ENCODE results near the gene AGO1.

- TF ChIP-seq POLR2A (IDR thresholded peaks at IDR 0.05; ENCODE audit: borderline replicate concordance, extremely low read depth, insufficient read depth, insufficient read length) (no peak), EZH2 (IDR thresholded peaks at IDR 0.05) (no peak), CTCF (IDR thresholded peaks at IDR 0.05 in 2 of 3, conservative IDR thresholded peaks at IDR 0.05 in 1 of 3; ENCODE audit: borderline replicate concordance in 1 of 3, insufficient read depth in 1 of 3, low read depth in 2 of 3, low read length in 2 of 3) (no peak), JUND (IDR thresholded peaks at IDR 0.05) (no peak), EGR1 (IDR thresholded peaks at IDR 0.05; ENCODE audit: low read depth) (no peak), POLR2AphosphoS5 (IDR thresholded peaks at IDR 0.05; ENCODE audit: low read depth, low read length) (no peak), REST (IDR thresholded peaks at IDR 0.05; ENCODE audit: low read depth) (no peak), SP1 (IDR thresholded peaks at IDR 0.05; ENCODE audit: low read depth) (no peak)
Measured at GRCh38 chr1:35971601-35972000, 88.6 kb downstream of the AGO1 start.

All from HCT116 (cell line).